H54 (cell line): ENCODE results near the gene GSS.

ENCODE experiments used
- DNase-seq: peaks from one replicate; pipeline ENCODE4 v3.0.0; 2011; ENCODE audit warnings: low spot score, mixed read lengths; ENCODE audit not compliant: insufficient read length
- FAIRE-seq: peaks from 3 replicates; lab custom pipeline; 2011; peaks lifted over from hg19 to GRCh38; lab: Jason Lieb, UNC
- POLR2A ChIP-seq: IDR thresholded peaks from 2 replicates; pipeline ENCODE4 v1.6.1; 2011; ENCODE audit warnings: low read depth, mild to moderate bottlenecking, low read length

The GSS gene

GRCh38 chr20:34998331-34998950 is 42.8 kb upstream of the GSS start:
- FAIRE-seq (no peak), DNase-seq (no peak)
- TF ChIP-seq POLR2A = no peak

- TF ChIP-seq POLR2A = no peak
- FAIRE-seq (no peak), DNase-seq (no peak)
Observed at GRCh38 chr20:34997774-34998173, 42.2 kb upstream of the GSS start.

- DNase-seq = no peak
- FAIRE-seq = no peak
- no peak for TF ChIP-seq POLR2A
Observed at GRCh38 chr20:34997131-34997561, 41.5 kb upstream of the GSS start.

- TF ChIP-seq POLR2A = no peak
- DNase-seq (no peak), FAIRE-seq (no peak)
Observed at GRCh38 chr20:34996243-34997028, 40.8 kb upstream of the GSS start.

- FAIRE-seq (no peak), DNase-seq (no peak)
- TF ChIP-seq POLR2A = no peak
Observed at GRCh38 chr20:34995696-34996095, 40.1 kb upstream of the GSS start.

- no peak for TF ChIP-seq POLR2A
- FAIRE-seq = no peak
- DNase-seq = no peak
Observed at GRCh38 chr20:34995192-34995591, 39.6 kb upstream of the GSS start.

GRCh38 chr20:34994509-34995131 is 39.0 kb upstream of the GSS start:
- FAIRE-seq = no peak
- DNase-seq = no peak
- TF ChIP-seq POLR2A = no peak

GRCh38 chr20:34993941-34994508 is 38.4 kb upstream of the GSS start:
- FAIRE-seq (no peak), DNase-seq (no peak)
- no peak for TF ChIP-seq POLR2A

GRCh38 chr20:34992751-34993417 is 37.3 kb upstream of the GSS start:
- FAIRE-seq (no peak), DNase-seq (no peak)
- no peak for TF ChIP-seq POLR2A

- FAIRE-seq (no peak), DNase-seq (no peak)
- TF ChIP-seq POLR2A = no peak
Observed at GRCh38 chr20:34990661-34991214, 35.1 kb upstream of the GSS start.

GRCh38 chr20:34990231-34990630 is 34.6 kb upstream of the GSS start:
- no peak for TF ChIP-seq POLR2A
- FAIRE-seq (no peak), DNase-seq (no peak)

- no peak for DNase-seq
- no peak for FAIRE-seq
- no peak for TF ChIP-seq POLR2A
Observed at GRCh38 chr20:34989670-34990069, 34.1 kb upstream of the GSS start.

- no peak for TF ChIP-seq POLR2A
- DNase-seq = no peak
- FAIRE-seq = no peak
Observed at GRCh38 chr20:34989118-34989517, 33.5 kb upstream of the GSS start.
